ENCODE measurements around the gene COBL. TPM values are rescaled to one million over a fixed set of nuclear protein-coding genes. Genes with fewer than 3 reads are reported as not detected.

The COBL gene
- total and polyA plus RNA-seq, 12 donors = 15.5 to 109 (median 87.8) TPM

DNA sequence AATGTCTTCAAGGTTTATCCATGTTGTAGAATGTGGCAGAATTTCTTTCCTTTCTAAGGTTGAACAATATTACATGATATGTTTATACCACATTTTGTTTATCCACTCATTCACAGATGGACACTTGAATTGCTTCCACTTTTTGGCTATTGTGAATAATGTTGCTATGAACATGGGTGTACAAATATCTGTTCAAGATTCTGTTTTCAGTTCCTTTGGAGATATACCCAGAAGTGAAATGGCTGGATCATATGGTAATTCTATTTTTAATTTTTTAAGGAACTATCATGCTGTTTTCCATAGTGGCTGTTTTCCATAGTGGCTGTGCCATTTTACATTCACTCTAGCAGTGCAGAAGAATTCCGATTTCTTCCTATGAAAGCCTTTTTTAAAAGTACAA is 339.2 kb downstream of the COBL start:
- Histone ChIP-seq H3K36me3 (no peaks in the 10 kb centered on the region), H3K27ac (no peak overlapping the region), H3K9me3 (peaks cover 0 to 32% (median 6%) of the 10 kb centered on the region in 11 donors), H3K4me3 (no peak overlapping the region), H3K4me1 (peaks cover 0 to 6% (median 0%) of the 10 kb centered on the region in 9 donors), H3K27me3 (no peaks in the 10 kb centered on the region)
- 93 to 94% methylated on average over 1 of the region's 1 CpG for WGBS, 2 donors
- intact Hi-C loops (cut with DNase I) = no loop called here
- DNase-seq (no peak), ATAC-seq (no peak)
- TF ChIP-seq, protein P1, sequence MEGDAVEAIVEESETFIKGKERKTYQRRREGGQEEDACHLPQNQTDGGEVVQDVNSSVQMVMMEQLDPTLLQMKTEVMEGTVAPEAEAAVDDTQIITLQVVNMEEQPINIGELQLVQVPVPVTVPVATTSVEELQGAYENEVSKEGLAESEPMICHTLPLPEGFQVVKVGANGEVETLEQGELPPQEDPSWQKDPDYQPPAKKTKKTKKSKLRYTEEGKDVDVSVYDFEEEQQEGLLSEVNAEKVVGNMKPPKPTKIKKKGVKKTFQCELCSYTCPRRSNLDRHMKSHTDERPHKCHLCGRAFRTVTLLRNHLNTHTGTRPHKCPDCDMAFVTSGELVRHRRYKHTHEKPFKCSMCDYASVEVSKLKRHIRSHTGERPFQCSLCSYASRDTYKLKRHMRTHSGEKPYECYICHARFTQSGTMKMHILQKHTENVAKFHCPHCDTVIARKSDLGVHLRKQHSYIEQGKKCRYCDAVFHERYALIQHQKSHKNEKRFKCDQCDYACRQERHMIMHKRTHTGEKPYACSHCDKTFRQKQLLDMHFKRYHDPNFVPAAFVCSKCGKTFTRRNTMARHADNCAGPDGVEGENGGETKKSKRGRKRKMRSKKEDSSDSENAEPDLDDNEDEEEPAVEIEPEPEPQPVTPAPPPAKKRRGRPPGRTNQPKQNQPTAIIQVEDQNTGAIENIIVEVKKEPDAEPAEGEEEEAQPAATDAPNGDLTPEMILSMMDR (IDR thresholded peaks at IDR 0.05) = no peak

DNA sequence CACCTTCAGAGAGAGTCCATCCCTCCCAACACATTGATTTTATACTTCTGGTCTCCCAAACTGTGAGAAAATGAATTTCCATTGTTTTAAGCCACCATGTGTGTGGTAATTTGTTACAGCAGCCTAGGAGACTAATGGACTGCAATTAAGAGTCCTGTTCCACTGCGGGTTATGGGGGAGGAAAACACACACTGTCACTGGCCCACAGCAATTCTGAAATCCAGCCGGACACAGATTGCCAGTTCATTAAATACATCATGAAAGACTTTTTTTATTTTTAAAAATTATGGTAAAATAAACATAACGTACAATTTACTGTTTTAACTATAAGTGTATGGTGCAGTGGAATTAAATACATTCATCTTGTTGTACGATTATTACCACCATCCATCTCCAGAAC is 340.5 kb downstream of the COBL start:
- Histone ChIP-seq H3K4me3 (no peak overlapping the region), H3K27me3 (no peaks in the 10 kb centered on the region), H3K36me3 (no peaks in the 10 kb centered on the region), H3K9me3 (peaks cover 0 to 32% (median 6%) of the 10 kb centered on the region in 11 donors), H3K4me1 (peaks cover 0 to 6% (median 0%) of the 10 kb centered on the region in 9 donors), H3K27ac (no peak overlapping the region)
- TF ChIP-seq, protein P1 (IDR thresholded peaks at IDR 0.05) = no peak
- intact Hi-C loops (cut with DNase I) = no loop called here
- DNase-seq (no peak), ATAC-seq (no peak)
- WGBS, 2 donors = 93 to 95% methylated on average over 4 of the region's 4 CpGs

DNA sequence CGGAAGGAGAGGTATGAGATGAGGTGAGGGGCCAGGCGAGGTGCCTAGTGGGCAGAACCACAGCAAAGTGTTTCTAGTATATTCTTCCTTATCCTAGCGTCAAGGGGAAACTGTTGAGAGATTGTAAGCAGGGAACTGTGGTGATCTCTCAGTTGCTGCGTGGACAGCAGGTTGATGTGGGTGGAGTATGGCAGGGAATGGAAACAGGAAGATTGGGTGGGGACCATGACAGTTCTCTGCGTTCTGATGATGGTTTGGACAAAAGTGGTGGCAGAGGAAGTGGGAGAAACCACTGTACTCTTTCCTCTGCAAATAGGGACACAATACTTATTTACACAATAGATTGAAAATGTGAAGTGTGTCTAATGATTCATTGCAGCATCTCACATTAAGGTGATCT is 342.4 kb downstream of the COBL start:
- Histone ChIP-seq H3K4me1 (peaks cover 0 to 6% (median 0%) of the 10 kb centered on the region in 9 donors), H3K27me3 (no peaks in the 10 kb centered on the region), H3K4me3 (no peak overlapping the region), H3K9me3 (peaks cover 0 to 27% (median 5%) of the 10 kb centered on the region in 11 donors), H3K27ac (no peak overlapping the region), H3K36me3 (no peaks in the 10 kb centered on the region)
- no peak for DNase-seq
- 53 to 64% methylated on average over 5 of the region's 5 CpGs for WGBS, 2 donors
- TF ChIP-seq, protein P1 (IDR thresholded peaks at IDR 0.05) = no peak
- intact Hi-C loops (cut with DNase I) = no loop called here
- ATAC-seq = peak in 3 of 8 donors; percentile 30 to 70 (median 42)

DNA sequence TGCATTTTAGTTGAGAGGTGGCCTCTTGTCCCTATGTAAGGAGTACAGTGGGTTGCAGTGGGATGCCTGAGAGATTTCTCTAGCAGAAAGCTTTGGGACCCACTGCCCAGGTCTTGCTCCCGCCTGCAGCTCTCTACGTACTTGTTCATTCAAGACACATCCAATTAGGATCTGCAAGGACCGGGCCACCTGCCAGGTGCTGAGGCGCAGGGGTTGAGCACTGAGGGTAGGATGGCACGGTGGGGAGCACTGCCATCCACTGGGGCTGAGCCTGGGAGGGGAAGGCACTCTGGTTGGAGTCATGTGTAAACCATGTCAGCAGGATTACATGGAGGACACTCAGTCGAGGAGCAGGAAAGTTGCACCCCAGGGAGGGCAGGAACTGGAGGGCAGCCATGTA is 342.8 kb downstream of the COBL start:
- whole genome bisulfite sequencing, 2 donors = 88 to 91% methylated on average over 6 of the region's 6 CpGs
- Histone ChIP-seq H3K4me3 (no peak overlapping the region), H3K27me3 (no peaks in the 10 kb centered on the region), H3K36me3 (no peaks in the 10 kb centered on the region), H3K4me1 (peaks cover 0 to 6% (median 0%) of the 10 kb centered on the region in 9 donors), H3K9me3 (peaks cover 0 to 23% (median under 1%) of the 10 kb centered on the region in 11 donors), H3K27ac (no peak overlapping the region)
- intact Hi-C loops (cut with DNase I) = no loop called here
- peak in 1 of 8 donors; percentile 14 for ATAC-seq
- no peak for DNase-seq
- TF ChIP-seq, protein P1 (IDR thresholded peaks at IDR 0.05) = no peak

Data from heart right ventricle (tissue), 16 donors.